SK-N-SH (cell line): ENCODE measurements around the gene BBOX1. TPM values are rescaled to one million over a fixed set of nuclear protein-coding genes. Genes with fewer than 3 reads are reported as not detected.

Experiments
- CTCF ChIA-PET: fragments of 300-600, 350-600 bp; formaldehyde crosslinking; extraction: SDS; loops from one replicate; lab custom pipeline; 2021; lab: Yijun Ruan, JAX
- POLR2A ChIA-PET: fragments of 350-600 bp; sonication (Branson Sonifier 250); formaldehyde crosslinking; extraction: SDS; loops from one replicate; lab custom pipeline; 2020; ENCODE audit warnings: antibody characterized with exemption, inconsistent platforms; lab: Yijun Ruan, JAX
- DNase-seq: peaks from one replicate; pipeline ENCODE4 v3.0.0; 2012
- H2AFZ ChIP-seq: fragments of 200-600 bp; sonication (generic); 2 replicates; pipeline ENCODE4 v1.8.1; 2016; ENCODE audit warnings: antibody characterized with exemption, mild to moderate bottlenecking, low read depth
- H3F3A ChIP-seq: fragments of 200-600 bp; sonication (generic); replicated peaks from 2 replicates; pipeline ENCODE3; 2016; ENCODE audit warnings: antibody characterized with exemption, mild to moderate bottlenecking; ENCODE audit not compliant: insufficient read depth
- H3K27ac ChIP-seq, 2 experiments: fragments of 200-500 bp in 1 of 2; fragments of 200-600 bp in 1 of 2; sonication (Bioruptor generic) in 1 of 2; sonication (generic), shearing (Covaris generic) in 1 of 2; 2 replicates each; pipeline versions ENCODE4 v1.5.1 to v1.6.1; 2014 to 2016; ENCODE audit warnings: low read depth in 2 of 2, inconsistent platforms in 1 of 2, low read length in 1 of 2, mild to moderate bottlenecking in 1 of 2, mixed read lengths in 1 of 2
- H3K27me3 ChIP-seq: fragments of 200-600 bp; sonication (generic), shearing (Covaris generic); 2 replicates; pipeline ENCODE4 v1.6.1; 2016; ENCODE audit warnings: mixed run types; ENCODE audit not compliant: insufficient read depth
- H3K36me3 ChIP-seq, 2 experiments: fragments of 200-500 bp in 1 of 2; fragments of 200-600 bp in 1 of 2; sonication (Bioruptor generic) in 1 of 2; sonication (generic) in 1 of 2; replicated peaks in 1 of 2; 2 replicates each; pipeline versions ENCODE3 to v1.5.1; 2014 to 2016; ENCODE audit warnings: low read length in 1 of 2, mild to moderate bottlenecking in 1 of 2; ENCODE audit not compliant: insufficient read depth in 2 of 2, control insufficient read depth in 1 of 2
- H3K4me1 ChIP-seq, 2 experiments: fragments of 200-500 bp in 1 of 2; fragments of 200-600 bp in 1 of 2; sonication (Bioruptor generic) in 1 of 2; sonication (generic), shearing (Covaris generic) in 1 of 2; 2 replicates each; pipeline versions ENCODE4 v1.5.1 to v1.6.1; 2014 to 2016; ENCODE audit warnings: low read depth in 1 of 2, low read length in 1 of 2, mixed run types in 1 of 2; ENCODE audit not compliant: insufficient read depth in 2 of 2, control insufficient read depth in 1 of 2
- H3K4me2 ChIP-seq: fragments of 200-600 bp; sonication (generic), shearing (Covaris generic); 2 replicates; pipeline ENCODE4 v1.6.1; 2017; ENCODE audit warnings: mixed run types
- H3K4me3 ChIP-seq, 2 experiments: fragments of 200-500 bp in 1 of 2; fragments of 200-600 bp in 1 of 2; sonication (Bioruptor generic) in 1 of 2; sonication (generic), shearing (Covaris generic) in 1 of 2; 2 replicates each; pipeline versions ENCODE4 v1.5.1 to v1.8.1; 2014 to 2016; ENCODE audit warnings: low read depth in 2 of 2, inconsistent platforms in 1 of 2, low read length in 1 of 2, mild to moderate bottlenecking in 1 of 2, mixed read lengths in 1 of 2, moderate library complexity in 1 of 2
- H3K79me2 ChIP-seq: fragments of 200-600 bp; sonication (generic); 2 replicates; pipeline ENCODE4 v1.8.1; 2017; ENCODE audit warnings: mild to moderate bottlenecking; ENCODE audit not compliant: insufficient read depth
- H3K9ac ChIP-seq: fragments of 200-600 bp; sonication (generic); 2 replicates; pipeline ENCODE4 v1.6.1; 2017; ENCODE audit warnings: mixed run types
- H3K9me2 ChIP-seq: fragments of 200-600 bp; sonication (generic); 2 replicates; pipeline ENCODE4 v1.6.1; 2017; ENCODE audit warnings: mixed run types
- H3K9me3 ChIP-seq: fragments of 200-600 bp; sonication (generic); 2 replicates; pipeline ENCODE4 v1.6.1; 2017; ENCODE audit warnings: mixed run types, mild to moderate bottlenecking, moderate library complexity
- H4K20me1 ChIP-seq: fragments of 200-600 bp; sonication (generic); 2 replicates; pipeline ENCODE4 v1.6.1; 2017; ENCODE audit warnings: mild to moderate bottlenecking, mixed run types; ENCODE audit not compliant: insufficient read depth
- ELF1 ChIP-seq: IDR thresholded peaks from 2 replicates; pipeline ENCODE4 v1.4.0; 2012
- EZH2phosphoT487 ChIP-seq: fragments of 200-600 bp; sonication (generic); IDR thresholded peaks from 2 replicates; pipeline ENCODE4 v1.6.1; 2017; ENCODE audit warnings: low read depth, mixed run types, mild to moderate bottlenecking, antibody characterized with exemption, moderate library complexity, borderline replicate concordance
- FOSL2 ChIP-seq: IDR thresholded peaks from 2 replicates; pipeline ENCODE4 v1.4.0; 2012; ENCODE audit warnings: low read depth, mild to moderate bottlenecking, moderate library complexity, borderline replicate concordance
- FOXJ3 ChIP-seq: sonication (generic); formaldehyde crosslinking; IDR thresholded peaks from 2 replicates; pipeline ENCODE4 v1.5.1; 2020; ENCODE audit warnings: mild to moderate bottlenecking, missing genetic modification reagents
- FOXM1 ChIP-seq: IDR thresholded peaks from 2 replicates; pipeline ENCODE4 v1.4.0; 2012; ENCODE audit warnings: low read depth, mild to moderate bottlenecking
- GATA2 ChIP-seq: sonication (generic); formaldehyde crosslinking; IDR thresholded peaks from 2 replicates; pipeline ENCODE4 v1.5.0; 2020; ENCODE audit warnings: mild to moderate bottlenecking, missing genetic modification reagents
- MXI1 ChIP-seq: IDR thresholded peaks from 2 replicates; pipeline ENCODE4 v1.6.1; 2012; ENCODE audit warnings: mild to moderate bottlenecking, low read depth, low read length, improper control_type of control experiment
- NFIC ChIP-seq: IDR thresholded peaks from 2 replicates; pipeline ENCODE4 v1.4.0; 2012; ENCODE audit warnings: borderline replicate concordance
- POLR2AphosphoS5 ChIP-seq: IDR thresholded peaks from 2 replicates; pipeline ENCODE4 v1.6.1; 2012; ENCODE audit warnings: low read depth, low read length
- RCOR1 ChIP-seq: fragments of 150-350 bp; IDR thresholded peaks from 2 replicates; pipeline ENCODE4 v1.6.1; 2017; ENCODE audit warnings: antibody characterized with exemption, low read length
- REST ChIP-seq: IDR thresholded peaks from 2 replicates; pipeline ENCODE4 v1.6.1; 2012; ENCODE audit warnings: mild to moderate bottlenecking, low read depth, low read length, moderate library complexity
- SIN3A ChIP-seq: IDR thresholded peaks from 2 replicates; pipeline ENCODE4 v1.6.1; 2012; ENCODE audit warnings: low read depth, mild to moderate bottlenecking, low read length, moderate library complexity, borderline replicate concordance
- SMC3 ChIP-seq: IDR thresholded peaks from 2 replicates; pipeline ENCODE4 v1.6.1; 2012; ENCODE audit warnings: low read depth, low read length, improper control_type of control experiment
- TCF12 ChIP-seq: IDR thresholded peaks from 2 replicates; pipeline ENCODE4 v1.4.0; 2012
- YY1 ChIP-seq: IDR thresholded peaks from 2 replicates; pipeline ENCODE4 v1.4.0; 2012; ENCODE audit warnings: low read depth, mild to moderate bottlenecking
- WGBS: methylation state at CpG from one replicate; pipeline ENCODE4 v1.1.6; 2017; ENCODE audit warnings: low lambda C conversion rate; 5-methylcytosine and 5-hydroxymethylcytosine counted together
- polyA plus RNA-seq, 3 experiments: library from polyadenylated mRNA; depleted of rRNA; stranded (reverse); fragments of >200 nt; gene quantifications; 2 replicates each; pipeline ENCODE4 v1.2.3, GENCODE V29; 2012
- TF ChIP-seq, protein P1 (sequence below): IDR thresholded peaks from 2 replicates; pipeline ENCODE4 v1.4.0; 2012; ENCODE audit warnings: low read depth, borderline replicate concordance

BBOX1 gene
- polyA plus RNA-seq, 1 of the 3 experiments (the other 2 are of a cell fraction), result 0.02 TPM

DNA sequence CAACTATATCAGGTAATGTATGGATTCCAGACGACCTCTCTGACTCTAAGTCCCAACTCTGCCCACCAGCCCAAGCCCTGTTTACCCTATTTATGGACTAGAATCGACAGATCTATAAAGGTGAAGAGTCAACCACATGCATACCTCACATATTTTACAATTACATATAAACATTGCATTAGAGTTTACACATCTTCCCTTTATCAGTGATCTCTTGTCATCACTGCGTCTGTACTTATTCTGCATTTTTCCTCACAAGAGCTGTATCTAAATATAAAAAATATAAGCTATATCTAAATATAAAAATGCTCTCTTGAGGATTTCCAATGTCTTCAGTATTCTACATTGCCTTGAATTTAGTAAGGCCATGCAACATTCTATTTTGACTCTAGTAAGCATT lies 38.2 kb upstream of the BBOX1 start:
- Histone ChIP-seq H3F3A (peaks cover 6% of the 10 kb centered on the region), H3K4me2 (no peak overlapping the region), H3K9ac (no peak overlapping the region), H3K27me3 (no peaks in the 10 kb centered on the region), H3K9me2 (no peaks in the 10 kb centered on the region), H3K36me3 (no peaks in the 10 kb centered on the region), H3K79me2 (no peaks in the 10 kb centered on the region), H3K4me3 (no peak overlapping the region), H2AFZ (no peak overlapping the region), H3K9me3 (no peaks in the 10 kb centered on the region), H4K20me1 (no peaks in the 10 kb centered on the region), H3K4me1 (peaks cover 0 to 4% of the 10 kb centered on the region in 2 experiments; a peak in 2 of 4 replicates), H3K27ac (no peak overlapping the region)
- DNase-seq, result no peak
- POLR2A ChIA-PET, result no interaction called here
- 67% methylated on average over 3 of the region's 3 CpGs for whole genome bisulfite sequencing
- CTCF ChIA-PET, result interaction anchor here (0.6 to 2.6 kb wide), 3 partner anchors 10 to 705 kb away, joined by 3 to 7 read pairs (median 3); no protein-coding TSS in a partner anchor
- TF ChIP-seq, protein P1, sequence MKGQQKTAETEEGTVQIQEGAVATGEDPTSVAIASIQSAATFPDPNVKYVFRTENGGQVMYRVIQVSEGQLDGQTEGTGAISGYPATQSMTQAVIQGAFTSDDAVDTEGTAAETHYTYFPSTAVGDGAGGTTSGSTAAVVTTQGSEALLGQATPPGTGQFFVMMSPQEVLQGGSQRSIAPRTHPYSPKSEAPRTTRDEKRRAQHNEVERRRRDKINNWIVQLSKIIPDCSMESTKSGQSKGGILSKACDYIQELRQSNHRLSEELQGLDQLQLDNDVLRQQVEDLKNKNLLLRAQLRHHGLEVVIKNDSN, result no peak
- TF ChIP-seq FOXM1, result no peak
- no peak for TF ChIP-seq TCF12
- TF ChIP-seq ELF1, result no peak
- TF ChIP-seq MXI1, result no peak
- no peak for TF ChIP-seq EZH2phosphoT487
- TF ChIP-seq NFIC, result no peak
- TF ChIP-seq SMC3, result no peak
- no peak for TF ChIP-seq SIN3A
- no peak for TF ChIP-seq REST
- no peak for TF ChIP-seq GATA2

GRCh38 chr11:27002838-27003237 lies 37.8 kb upstream of the BBOX1 start:
- Histone ChIP-seq H3K4me2 (no peak overlapping the region), H3K36me3 (no peaks in the 10 kb centered on the region), H3K4me1 (peaks cover 0 to 2% of the 10 kb centered on the region in 2 experiments; a peak in 1 of 4 replicates), H3K27me3 (no peaks in the 10 kb centered on the region), H3K9me2 (no peaks in the 10 kb centered on the region), H3K9me3 (no peaks in the 10 kb centered on the region), H4K20me1 (no peaks in the 10 kb centered on the region), H3K79me2 (no peaks in the 10 kb centered on the region), H3K9ac (no peak overlapping the region), H3F3A (peaks cover 6% of the 10 kb centered on the region), H2AFZ (no peak overlapping the region), H3K4me3 (no peak overlapping the region), H3K27ac (no peak overlapping the region)
- ChIA-PET CTCF (interaction anchor here (0.6 to 2.6 kb wide), 3 partner anchors 9 to 706 kb away, joined by 3 to 7 read pairs (median 3); no protein-coding TSS in a partner anchor), POLR2A (no interaction called here)
- TF ChIP-seq FOXJ3 (CRISPR knock-in tag) (no peak), SMC3 (no peak), FOSL2 (no peak), FOXM1 (no peak), MXI1 (no peak), YY1 (no peak), POLR2AphosphoS5 (no peak), TCF12 (no peak), RCOR1 (no peak)
- WGBS, result 60% methylated on average over 4 of the region's 4 CpGs
- DNase-seq, result no peak
